ENCODE results near the gene HDAC10.

DNA sequence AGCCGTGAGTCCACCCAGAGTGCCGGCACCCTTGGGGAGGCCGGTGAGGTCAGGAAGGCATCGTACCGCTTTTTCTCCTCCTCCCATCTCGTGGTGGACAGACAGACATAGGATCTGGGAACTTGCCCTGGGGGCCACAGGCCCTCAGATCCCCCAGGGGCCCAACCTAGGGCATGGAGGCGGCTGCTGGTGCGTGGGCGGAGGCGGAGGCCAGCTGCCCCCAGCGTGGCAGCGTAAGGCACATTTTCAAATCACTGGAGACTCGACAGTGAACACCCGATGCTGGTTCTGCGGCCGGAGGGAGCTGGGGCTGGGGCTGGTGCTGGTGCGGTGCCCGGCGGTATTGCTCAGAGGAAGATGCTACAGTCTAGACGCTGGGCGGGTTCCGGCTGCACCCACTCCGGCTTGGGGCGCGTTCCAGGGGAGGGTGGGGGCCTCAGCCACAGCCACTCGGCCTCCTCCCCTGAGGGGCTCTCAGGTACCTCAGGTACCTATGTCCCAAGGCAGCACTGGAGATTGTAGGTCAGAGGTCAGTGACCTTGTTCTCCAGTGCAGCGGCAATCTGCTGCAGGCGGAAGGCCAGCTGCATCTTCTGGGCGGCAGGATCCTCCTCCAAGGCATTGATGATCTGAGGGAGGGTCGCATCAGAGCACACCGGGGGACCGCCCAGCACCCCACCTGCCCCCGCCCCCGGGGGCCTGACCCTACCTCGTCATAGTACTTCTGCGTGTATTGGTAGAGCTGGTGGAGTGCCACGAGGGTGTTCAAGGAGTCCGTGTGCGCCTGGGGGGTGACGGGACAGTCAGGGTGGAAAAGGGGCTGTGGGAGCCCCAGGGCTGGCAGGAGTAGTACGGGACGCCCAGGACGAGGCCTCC is 24.4 kb upstream of the HDAC10 start:
- TF ChIP-seq CTCF (IDR thresholded peaks at IDR 0.05; ENCODE audit: low read depth, low read length) (no peak), POLR2A (IDR thresholded peaks at IDR 0.05; ENCODE audit: extremely low read depth, insufficient read length) (no peak)
